Embryonic facial prominence (tissue), 1 donor: ENCODE data around the gene THOC2.
"Not testable (repeated sequence)": the region's sequence is repeated elsewhere in the genome, so short reads cannot be mapped to it uniquely, and the experiment has no call there.

ENCODE experiments used
- DNase-seq: peaks from one replicate; pipeline ENCODE4 v3.0.0-alpha.2; 2016; ENCODE audit errors: extremely low spot score

THOC2 gene

GRCh38 chrX:123738378-123738940, 5.6 kb upstream of the THOC2 start:
- DNase-seq = no peak

GRCh38 chrX:123736333-123736921, 3.6 kb upstream of the THOC2 start:
- DNase-seq = no peak

- not testable (repeated sequence) for DNase-seq
Measured at GRCh38 chrX:123735137-123735536, 2.3 kb upstream of the THOC2 start.

DNA sequence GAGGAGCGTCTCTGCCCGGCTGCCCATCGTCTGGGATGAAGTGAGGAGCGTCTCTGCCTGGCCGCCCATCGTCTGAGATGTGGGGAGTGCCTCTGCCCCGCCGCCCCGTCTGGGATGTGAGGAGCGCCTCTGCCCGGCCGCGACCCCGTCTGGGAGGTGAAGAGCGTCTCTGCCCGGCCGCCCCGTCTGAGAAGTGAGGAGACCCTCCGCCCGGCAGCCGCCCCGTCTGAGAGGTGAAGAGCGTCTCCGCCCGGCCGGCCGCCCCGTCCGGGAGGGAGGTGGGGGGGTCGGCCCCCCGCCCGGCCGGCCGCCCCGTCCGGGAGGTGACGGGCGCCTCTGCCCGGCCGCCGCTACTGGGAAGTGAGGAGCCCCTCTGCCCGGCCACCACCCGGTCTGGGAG, 1.2 kb upstream of the THOC2 start:
- not testable (repeated sequence) for DNase-seq

GRCh38 chrX:123731987-123732669, 724 bp downstream of the THOC2 start:
- DNase-seq = no peak

- DNase-seq = no peak
Measured at GRCh38 chrX:123731258-123731986, 1.4 kb downstream of the THOC2 start.

DNA sequence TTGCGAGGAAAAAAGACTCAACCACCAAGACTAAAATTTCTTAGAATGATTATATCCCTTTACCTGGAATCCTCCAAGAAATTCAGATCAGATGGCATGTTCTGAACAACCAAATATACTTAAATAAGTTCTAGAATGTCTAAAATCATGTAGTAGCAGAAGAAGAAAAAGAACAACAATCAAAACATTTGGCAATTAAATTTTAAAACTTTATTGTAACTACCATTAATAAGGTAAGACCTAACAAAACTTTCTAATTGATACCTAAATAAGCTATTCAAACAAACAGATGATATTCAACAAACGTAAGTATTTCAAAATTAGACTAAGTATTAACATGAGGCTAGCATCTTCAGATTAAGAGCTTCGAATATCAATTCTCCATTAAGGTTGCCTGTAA, 4.3 kb downstream of the THOC2 start:
- no peak for DNase-seq

- no peak for DNase-seq
Measured at GRCh38 chrX:123728016-123728415, 4.8 kb downstream of the THOC2 start.

DNA sequence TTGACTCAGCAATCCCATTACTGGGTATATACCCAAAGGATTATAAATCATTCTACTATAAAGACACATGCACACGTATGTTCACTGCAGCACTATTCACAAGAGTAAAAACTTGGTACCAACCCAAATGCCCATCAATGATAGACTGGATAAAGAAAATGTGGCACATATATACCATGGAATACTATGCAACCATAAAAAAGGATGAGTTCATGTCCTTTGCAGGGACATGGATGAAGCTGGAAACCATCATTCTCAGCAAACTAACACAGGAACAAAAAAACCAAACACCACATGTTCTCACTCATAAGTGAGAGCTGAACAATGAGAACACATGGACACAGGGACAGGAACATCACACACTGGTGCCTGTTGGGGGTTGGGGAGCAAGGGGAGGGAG, 10.7 kb downstream of the THOC2 start:
- not testable (repeated sequence) for DNase-seq

GRCh38 chrX:123720486-123720885, 12.4 kb downstream of the THOC2 start:
- no peak for DNase-seq

DNA sequence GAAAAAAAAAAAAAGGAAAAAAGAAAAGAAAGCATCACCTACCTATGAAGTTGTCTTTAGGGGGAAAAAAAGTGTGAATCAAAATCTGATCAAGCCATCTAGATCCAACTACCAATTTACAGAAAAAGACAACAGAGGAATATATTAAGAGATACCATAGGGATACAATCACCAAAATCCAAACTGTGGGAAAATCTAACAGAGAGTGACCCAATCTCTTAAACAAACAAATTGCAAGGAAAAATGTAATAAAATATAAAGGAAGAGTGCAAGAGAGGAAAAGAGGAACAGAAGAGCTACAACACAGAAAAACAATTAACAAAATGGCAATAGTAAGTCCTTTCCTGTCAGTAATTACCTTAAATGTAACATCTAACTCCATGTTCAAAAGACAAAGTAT, 19.0 kb downstream of the THOC2 start:
- DNase-seq = no peak

DNA sequence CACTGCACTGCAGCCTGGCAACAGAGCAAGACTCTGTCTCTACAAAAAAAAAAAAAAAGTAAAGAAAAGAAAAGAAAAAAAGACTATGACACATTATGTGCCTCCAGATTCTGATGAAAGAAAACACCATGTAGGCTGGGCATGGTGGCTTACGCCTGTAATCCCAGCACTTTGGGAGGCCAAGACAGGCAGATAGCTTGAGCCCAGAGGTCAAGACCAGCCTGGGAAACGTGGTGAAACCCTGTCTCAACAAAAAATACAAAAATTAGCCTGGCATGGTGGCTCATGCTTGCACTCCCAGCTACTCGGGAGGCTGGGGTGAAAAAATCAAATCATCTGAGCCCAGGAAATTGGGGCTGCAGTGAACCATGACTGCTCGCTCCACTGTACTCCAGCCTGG, 19.4 kb downstream of the THOC2 start:
- DNase-seq = no peak

DNA sequence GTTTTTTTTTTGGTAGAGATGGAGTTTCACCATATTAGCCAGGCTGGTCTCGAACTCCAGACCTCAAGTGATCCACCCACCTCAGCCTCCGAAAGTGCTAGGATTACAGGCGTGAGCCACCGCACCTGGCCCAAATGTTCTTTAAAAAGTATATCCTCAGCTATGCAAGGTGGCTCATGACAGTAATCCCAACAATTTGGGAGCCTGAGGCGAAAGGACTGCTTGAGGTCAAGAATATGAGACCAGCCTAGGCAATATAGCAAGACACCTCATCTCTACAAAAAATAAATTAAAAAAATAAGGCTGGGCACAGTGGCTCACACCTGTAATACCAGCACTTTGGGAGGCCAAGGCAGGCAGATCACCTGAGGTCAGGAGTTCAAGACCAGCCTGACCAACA, 21.7 kb downstream of the THOC2 start:
- DNase-seq = not testable (repeated sequence)

DNA sequence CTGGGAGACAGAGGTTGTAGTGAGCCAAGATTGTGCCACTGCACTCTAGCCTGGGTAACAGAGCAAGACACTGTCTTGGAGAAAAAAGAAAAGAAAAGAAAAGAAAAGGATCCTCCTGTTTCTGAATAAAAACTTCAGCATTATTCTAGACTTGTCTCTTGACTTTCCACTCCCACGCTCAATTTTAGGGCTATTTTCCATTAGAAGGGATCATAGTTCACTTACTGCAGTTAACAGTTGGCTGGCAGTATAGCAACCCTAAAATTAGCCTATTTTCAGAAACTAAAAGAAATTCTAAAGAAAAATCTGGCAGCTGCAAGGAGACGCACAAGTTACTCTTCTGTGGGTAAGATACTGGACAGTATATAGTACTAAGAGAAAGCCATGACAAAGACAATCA, 28.1 kb downstream of the THOC2 start:
- no peak for DNase-seq

- DNase-seq = no peak
Measured at GRCh38 chrX:123698979-123699520, 33.8 kb downstream of the THOC2 start.

DNA sequence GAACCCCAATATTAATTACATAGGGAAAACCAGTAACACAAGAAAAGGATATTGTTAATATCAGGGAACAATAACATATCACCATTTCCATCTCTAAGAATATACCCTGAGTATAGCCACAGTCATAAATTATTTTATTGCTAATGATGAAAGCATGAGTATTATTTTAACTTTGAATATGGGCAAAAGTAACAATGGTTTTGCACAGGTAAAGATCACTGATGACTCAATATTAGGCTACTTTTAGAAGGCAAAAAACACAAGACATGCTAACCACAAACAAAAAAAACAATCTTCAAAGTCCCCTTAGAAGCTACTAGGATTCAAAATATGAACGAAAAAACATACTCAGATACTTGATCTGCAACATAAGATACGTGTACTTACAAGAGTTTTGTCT, 36.5 kb downstream of the THOC2 start:
- no peak for DNase-seq

GRCh38 chrX:123695242-123695641, 37.6 kb downstream of the THOC2 start:
- DNase-seq = no peak

DNA sequence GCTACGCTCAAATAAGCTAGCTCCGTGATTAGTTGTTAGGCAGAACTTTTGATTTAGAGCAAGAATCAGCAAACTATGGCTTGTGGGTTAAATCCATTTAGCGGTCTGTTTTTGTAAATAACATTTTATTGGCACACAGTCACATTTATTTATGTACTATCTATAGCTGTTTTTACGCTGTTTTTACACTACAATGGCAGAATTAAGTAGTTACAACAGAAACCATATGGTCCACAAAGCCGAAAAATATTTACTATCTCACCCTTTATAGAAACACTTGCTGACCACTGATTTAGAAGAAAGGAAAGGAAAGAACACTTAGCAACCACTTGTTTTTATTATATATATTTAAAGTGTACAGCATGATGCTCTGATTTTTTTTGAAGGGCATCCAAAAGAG, 41.1 kb downstream of the THOC2 start:
- DNase-seq = no peak

DNA sequence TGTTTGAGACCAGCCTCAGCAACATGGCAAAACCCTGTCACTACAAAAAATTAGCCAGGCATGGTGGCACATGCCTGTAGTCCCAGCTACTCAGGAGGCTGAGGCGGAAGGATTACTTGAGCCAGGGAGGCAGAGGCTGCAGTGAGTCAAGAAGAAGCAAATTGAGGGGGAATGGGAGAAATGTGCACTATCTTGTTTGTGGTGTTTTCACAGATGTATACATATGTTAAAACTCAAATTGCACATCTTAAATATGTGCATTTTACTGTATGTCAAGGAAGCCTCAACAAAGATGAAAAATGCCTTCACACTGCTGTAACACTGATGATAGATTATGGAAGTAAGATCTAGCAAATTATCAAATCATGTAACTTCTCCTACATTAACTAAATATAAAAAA, 44.3 kb downstream of the THOC2 start:
- no peak for DNase-seq

- DNase-seq = no peak
Measured at GRCh38 chrX:123685232-123685631, 47.6 kb downstream of the THOC2 start.

GRCh38 chrX:123682186-123682585, 50.7 kb downstream of the THOC2 start:
- no peak for DNase-seq

GRCh38 chrX:123679733-123680460, 53.0 kb downstream of the THOC2 start:
- DNase-seq = not testable (repeated sequence)
